Liver (tissue), 9 donors: Measurements from ENCODE around the gene VPS52. TPM values are rescaled to one million over a fixed set of nuclear protein-coding genes. Genes with fewer than 3 reads are reported as not detected.
A peak's percentile ranks its signal among the peaks of the same experiment; 100 is the strongest.

ENCODE experiments used
- DNase-seq: peaks from one replicate; pipeline ENCODE4 v3.0.0-alpha.2; 2017; ENCODE audit warnings: low spot score
- H3K27ac ChIP-seq, 2 donors: one replicate each; pipeline ENCODE4 v1.7.0; 2013; ENCODE audit warnings: inconsistent platforms in 2 of 2, low read length in 2 of 2, control low read depth in 1 of 2, low read depth in 1 of 2, mild to moderate bottlenecking in 1 of 2
- H3K27me3 ChIP-seq, 4 donors: one replicate each; pipeline versions ENCODE4 v1.6.1 to v1.7.0; 2013; ENCODE audit warnings: low read length in 3 of 4, inconsistent platforms in 1 of 4, mild to moderate bottlenecking in 1 of 4, moderate library complexity in 1 of 4; ENCODE audit not compliant: control insufficient read depth in 4 of 4, insufficient read depth in 4 of 4
- H3K36me3 ChIP-seq, 4 donors: one replicate each; pipeline versions ENCODE4 v1.6.1 to v1.7.0; 2013; ENCODE audit warnings: low read length in 3 of 4, mild to moderate bottlenecking in 3 of 4, low read depth in 1 of 4, moderate library complexity in 1 of 4; ENCODE audit not compliant: control insufficient read depth in 4 of 4, insufficient read depth in 3 of 4
- H3K4me1 ChIP-seq, 4 donors: one replicate each; pipeline versions ENCODE4 v1.6.1 to v1.7.0; 2013; ENCODE audit warnings: low read length in 3 of 4, mild to moderate bottlenecking in 3 of 4, moderate library complexity in 1 of 4; ENCODE audit not compliant: control insufficient read depth in 4 of 4, insufficient read depth in 4 of 4
- H3K4me3 ChIP-seq, 3 donors: one replicate each; pipeline versions ENCODE4 v1.6.1 to v1.7.0; 2013; ENCODE audit warnings: low read length in 3 of 3, control low read depth in 1 of 3, low read depth in 1 of 3, mild to moderate bottlenecking in 1 of 3
- H3K9ac ChIP-seq, 2 donors: one replicate each; pipeline ENCODE4 v1.7.0; 2013; ENCODE audit warnings: low read length in 2 of 2, mild to moderate bottlenecking in 2 of 2, moderate library complexity in 2 of 2, control low read depth in 1 of 2, low read depth in 1 of 2
- H3K9me3 ChIP-seq, 4 donors: one replicate each; pipeline versions ENCODE4 v1.6.1 to v1.7.0; 2013; ENCODE audit warnings: low read length in 3 of 4; ENCODE audit not compliant: control insufficient read depth in 4 of 4
- EGR1 ChIP-seq, 2 donors: IDR thresholded peaks; 2 replicates each; pipeline ENCODE4 v1.6.1; 2016 to 2018; ENCODE audit warnings: antibody characterized with exemption in 2 of 2, low read depth in 2 of 2
- FOXA1 ChIP-seq: IDR thresholded peaks from 2 replicates; pipeline ENCODE4 v1.6.1; 2016; ENCODE audit warnings: antibody characterized with exemption
- FOXA2 ChIP-seq: IDR thresholded peaks from 2 replicates; pipeline ENCODE4 v1.6.1; 2016; ENCODE audit warnings: antibody characterized with exemption
- GABPA ChIP-seq, 2 donors: IDR thresholded peaks in 1 of 2; conservative IDR thresholded peaks in 1 of 2; 2 replicates each; pipeline ENCODE4 v1.6.1; 2016; ENCODE audit warnings: antibody characterized with exemption in 2 of 2, mild to moderate bottlenecking in 1 of 2, moderate library complexity in 1 of 2
- HNF4A ChIP-seq, 2 donors: conservative IDR thresholded peaks; 2 replicates each; pipeline ENCODE4 v1.6.1; 2016; ENCODE audit warnings: antibody characterized with exemption in 2 of 2, mild to moderate bottlenecking in 2 of 2
- HNF4G ChIP-seq: IDR thresholded peaks from 2 replicates; pipeline ENCODE4 v1.6.1; 2016; ENCODE audit warnings: antibody characterized with exemption
- JUND ChIP-seq, 2 donors: IDR thresholded peaks; 2 replicates each; pipeline ENCODE4 v1.6.1; 2016; ENCODE audit warnings: antibody characterized with exemption in 2 of 2
- NR2F2 ChIP-seq: IDR thresholded peaks from 2 replicates; pipeline ENCODE4 v1.6.1; 2016; ENCODE audit warnings: antibody characterized with exemption
- RAD21 ChIP-seq, 2 donors: IDR thresholded peaks; 2 replicates each; pipeline ENCODE4 v1.6.1; 2016; ENCODE audit warnings: antibody characterized with exemption in 2 of 2, mild to moderate bottlenecking in 2 of 2
- RXRA ChIP-seq, 2 donors: IDR thresholded peaks; 2 replicates each; pipeline ENCODE4 v1.6.1; 2017 to 2018; ENCODE audit warnings: antibody characterized with exemption in 2 of 2, mild to moderate bottlenecking in 1 of 2
- SP1 ChIP-seq: IDR thresholded peaks from 2 replicates; pipeline ENCODE4 v1.6.1; 2018; ENCODE audit warnings: antibody characterized with exemption, mild to moderate bottlenecking
- TAF1 ChIP-seq: conservative IDR thresholded peaks from 2 replicates; pipeline ENCODE4 v1.6.1; 2016; ENCODE audit warnings: antibody characterized with exemption, mild to moderate bottlenecking
- YY1 ChIP-seq: IDR thresholded peaks from 2 replicates; pipeline ENCODE4 v1.6.1; 2016; ENCODE audit warnings: antibody characterized with exemption, mild to moderate bottlenecking
- WGBS: extraction: QIAGEN DNeasy Blood & Tissue Kit; methylation state at CpG from one replicate; pipeline ENCODE4 v1.1.7; 2013; 5-methylcytosine and 5-hydroxymethylcytosine counted together
- polyA plus RNA-seq, 2 donors: library from polyadenylated mRNA; stranded (reverse) in 1 of 2; unstranded in 1 of 2; fragments of 200-250 nt in 1 of 2; fragments of >200 nt in 1 of 2; fragmentation: Nextera tagmentation in 1 of 2; extraction: Ambion mirVana in 1 of 2; gene quantifications; one replicate each; pipeline versions ENCODE4 v1.2.1 to v1.2.3, GENCODE V29; 2013 to 2015
- total RNA-seq, 2 donors: library from RNA; depleted of rRNA; stranded (reverse); fragments of >200 nt; gene quantifications; one replicate each; pipeline ENCODE4 v1.2.3, GENCODE V29; 2014
- TF ChIP-seq, protein P1 (sequence below): IDR thresholded peaks from 2 replicates; pipeline ENCODE4 v1.6.1; 2016; ENCODE audit warnings: antibody characterized with exemption
- TF ChIP-seq, protein P2 (sequence below): IDR thresholded peaks from 2 replicates; pipeline ENCODE4 v1.6.1; 2016; ENCODE audit warnings: antibody characterized with exemption
- TF ChIP-seq, protein P3 (sequence below): IDR thresholded peaks from 2 replicates; pipeline ENCODE4 v1.6.1; 2016; ENCODE audit warnings: antibody characterized with exemption
- TF ChIP-seq, protein P4 (sequence below): IDR thresholded peaks from 2 replicates; pipeline ENCODE4 v1.6.1; 2016; ENCODE audit warnings: antibody characterized with exemption, mild to moderate bottlenecking
- TF ChIP-seq, protein P5 (sequence below): fragments of 150-350 bp; IDR thresholded peaks from 2 replicates; pipeline ENCODE4 v1.5.1; 2017; ENCODE audit warnings: improper control_type of control experiment, low read depth, low read length; ENCODE audit not compliant: missing input control
- donor health status: healthy.
- donor health status: healthy.
- donor health status: healthy.
- donor health status: healthy.
- donor health status: healthy.

Gene VPS52
- total and polyA plus RNA-seq, 4 donors = 21.3 to 33.4 (median 25.3) TPM

DNA sequence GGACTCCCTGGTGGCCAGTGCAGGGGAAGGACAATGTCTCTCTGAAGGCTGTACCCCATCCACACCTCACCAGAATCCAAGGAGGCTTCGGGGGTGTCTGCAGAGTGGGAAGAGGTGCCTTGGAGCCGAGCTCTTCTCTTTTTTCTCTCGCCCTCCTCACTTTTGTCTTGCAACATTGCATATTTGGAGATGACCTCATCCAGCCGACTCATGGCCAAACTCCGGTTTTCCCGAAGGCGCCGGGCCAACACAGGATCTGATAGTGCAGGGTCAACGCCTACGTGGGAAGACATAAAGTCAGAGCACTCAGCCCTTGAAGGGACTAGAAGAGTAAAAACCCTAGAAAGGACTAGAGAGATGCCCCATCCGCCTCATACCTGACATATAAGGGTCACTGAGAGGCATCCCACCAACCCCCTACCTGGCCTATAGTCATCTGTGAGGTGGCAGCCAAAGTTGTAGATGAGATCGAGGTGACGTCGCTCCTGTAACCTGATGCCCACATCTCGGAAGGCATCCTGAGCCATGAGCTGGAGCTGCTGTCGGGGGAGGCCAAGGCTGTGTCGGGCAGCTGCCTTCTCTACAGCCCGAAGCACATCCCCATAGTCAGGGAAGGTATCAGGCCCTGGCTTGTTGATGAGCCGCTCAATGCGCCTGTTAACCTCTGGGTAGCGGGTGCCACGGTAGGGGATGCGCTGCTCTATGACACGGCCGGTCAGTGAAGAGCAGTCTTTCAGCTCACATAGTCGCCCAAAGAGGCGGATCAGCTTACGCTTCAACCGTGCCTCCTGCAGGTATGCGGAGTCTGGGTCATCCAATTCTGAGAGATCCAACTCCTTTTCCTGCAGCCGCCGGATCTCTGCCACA, 48.9 kb upstream of the VPS52 start:
- TF ChIP-seq HNF4A (conservative IDR thresholded peaks at IDR 0.05) = peak; percentile 13 to 29
- no peak for TF ChIP-seq TAF1
- no peak for TF ChIP-seq EGR1 (IDR thresholded peaks at IDR 0.05; ENCODE audit: low read depth in 2 of 2)
- no peak for TF ChIP-seq SP1
- TF ChIP-seq FOXA2 = no peak
- no peak for TF ChIP-seq RAD21 (IDR thresholded peaks at IDR 0.05)
- TF ChIP-seq GABPA (IDR thresholded peaks at IDR 0.05 in 1 of 2, conservative IDR thresholded peaks at IDR 0.05 in 1 of 2) = peak in 1 of 2 donors; percentile 7
- TF ChIP-seq, protein P1, sequence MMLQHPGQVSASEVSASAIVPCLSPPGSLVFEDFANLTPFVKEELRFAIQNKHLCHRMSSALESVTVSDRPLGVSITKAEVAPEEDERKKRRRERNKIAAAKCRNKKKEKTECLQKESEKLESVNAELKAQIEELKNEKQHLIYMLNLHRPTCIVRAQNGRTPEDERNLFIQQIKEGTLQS = peak; percentile 59
- no peak for TF ChIP-seq FOXA1
- TF ChIP-seq JUND (IDR thresholded peaks at IDR 0.05) = peak; percentile 86 to 96
- peak overlapping the region; percentile 47 to 85 for H3K27ac ChIP-seq
- H3K9me3 ChIP-seq = no peaks in the 10 kb centered on the region
- H3K27me3 ChIP-seq = no peaks in the 10 kb centered on the region
- H3K9ac ChIP-seq = no peak overlapping the region
- no peak overlapping the region for H3K4me3 ChIP-seq
- H3K36me3 ChIP-seq = peaks cover 0 to 16% (median 8%) of the 10 kb centered on the region in 4 donors
- no peak for DNase-seq
- H3K4me1 ChIP-seq = peaks cover 20 to 54% (median 48%) of the 10 kb centered on the region in 4 donors
- 73% methylated on average over 32 of the region's 32 CpGs for WGBS

DNA sequence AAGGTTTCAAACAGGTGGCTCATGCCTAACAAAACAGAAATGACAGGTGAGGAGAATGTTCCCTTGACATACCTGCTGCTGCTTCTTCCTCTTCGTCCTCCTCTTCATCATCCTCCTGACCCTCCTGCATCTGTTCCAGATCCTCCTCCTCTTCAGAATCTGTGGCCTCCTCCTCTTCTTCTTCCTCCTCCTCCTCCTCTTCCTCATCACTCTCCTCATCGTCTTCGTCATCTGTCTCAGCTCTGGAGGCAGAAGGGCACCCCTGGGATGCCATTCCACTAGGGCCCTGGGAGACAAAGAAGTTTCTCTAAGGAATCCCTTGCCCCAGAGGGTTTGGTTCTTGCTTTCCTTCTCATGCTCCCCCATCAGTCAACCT, 48.3 kb upstream of the VPS52 start:
- H3K27me3 ChIP-seq = no peaks in the 10 kb centered on the region
- no peak for DNase-seq
- H3K9me3 ChIP-seq = no peaks in the 10 kb centered on the region
- peaks cover 0 to 16% (median 8%) of the 10 kb centered on the region in 4 donors for H3K36me3 ChIP-seq
- H3K4me1 ChIP-seq = peaks cover 21 to 59% (median 50%) of the 10 kb centered on the region in 4 donors
- no peak overlapping the region for H3K4me3 ChIP-seq
- TF ChIP-seq TAF1 (no peak), JUND (IDR thresholded peaks at IDR 0.05) (no peak), GABPA (IDR thresholded peaks at IDR 0.05 in 1 of 2, conservative IDR thresholded peaks at IDR 0.05 in 1 of 2) (no peak), NR2F2 (no peak), YY1 (no peak), FOXA1 (no peak), SP1 (no peak), FOXA2 (no peak), RXRA (IDR thresholded peaks at IDR 0.05) (no peak), RAD21 (IDR thresholded peaks at IDR 0.05) (no peak), EGR1 (IDR thresholded peaks at IDR 0.05; ENCODE audit: low read depth in 2 of 2) (no peak), HNF4G (no peak)
- TF ChIP-seq, protein P2, sequence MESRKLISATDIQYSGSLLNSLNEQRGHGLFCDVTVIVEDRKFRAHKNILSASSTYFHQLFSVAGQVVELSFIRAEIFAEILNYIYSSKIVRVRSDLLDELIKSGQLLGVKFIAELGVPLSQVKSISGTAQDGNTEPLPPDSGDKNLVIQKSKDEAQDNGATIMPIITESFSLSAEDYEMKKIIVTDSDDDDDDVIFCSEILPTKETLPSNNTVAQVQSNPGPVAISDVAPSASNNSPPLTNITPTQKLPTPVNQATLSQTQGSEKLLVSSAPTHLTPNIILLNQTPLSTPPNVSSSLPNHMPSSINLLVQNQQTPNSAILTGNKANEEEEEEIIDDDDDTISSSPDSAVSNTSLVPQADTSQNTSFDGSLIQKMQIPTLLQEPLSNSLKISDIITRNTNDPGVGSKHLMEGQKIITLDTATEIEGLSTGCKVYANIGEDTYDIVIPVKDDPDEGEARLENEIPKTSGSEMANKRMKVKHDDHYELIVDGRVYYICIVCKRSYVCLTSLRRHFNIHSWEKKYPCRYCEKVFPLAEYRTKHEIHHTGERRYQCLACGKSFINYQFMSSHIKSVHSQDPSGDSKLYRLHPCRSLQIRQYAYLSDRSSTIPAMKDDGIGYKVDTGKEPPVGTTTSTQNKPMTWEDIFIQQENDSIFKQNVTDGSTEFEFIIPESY = no peak
- TF ChIP-seq, protein P3, sequence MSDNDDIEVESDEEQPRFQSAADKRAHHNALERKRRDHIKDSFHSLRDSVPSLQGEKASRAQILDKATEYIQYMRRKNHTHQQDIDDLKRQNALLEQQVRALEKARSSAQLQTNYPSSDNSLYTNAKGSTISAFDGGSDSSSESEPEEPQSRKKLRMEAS = no peak
- TF ChIP-seq, protein P1 = no peak
- TF ChIP-seq, protein P4, sequence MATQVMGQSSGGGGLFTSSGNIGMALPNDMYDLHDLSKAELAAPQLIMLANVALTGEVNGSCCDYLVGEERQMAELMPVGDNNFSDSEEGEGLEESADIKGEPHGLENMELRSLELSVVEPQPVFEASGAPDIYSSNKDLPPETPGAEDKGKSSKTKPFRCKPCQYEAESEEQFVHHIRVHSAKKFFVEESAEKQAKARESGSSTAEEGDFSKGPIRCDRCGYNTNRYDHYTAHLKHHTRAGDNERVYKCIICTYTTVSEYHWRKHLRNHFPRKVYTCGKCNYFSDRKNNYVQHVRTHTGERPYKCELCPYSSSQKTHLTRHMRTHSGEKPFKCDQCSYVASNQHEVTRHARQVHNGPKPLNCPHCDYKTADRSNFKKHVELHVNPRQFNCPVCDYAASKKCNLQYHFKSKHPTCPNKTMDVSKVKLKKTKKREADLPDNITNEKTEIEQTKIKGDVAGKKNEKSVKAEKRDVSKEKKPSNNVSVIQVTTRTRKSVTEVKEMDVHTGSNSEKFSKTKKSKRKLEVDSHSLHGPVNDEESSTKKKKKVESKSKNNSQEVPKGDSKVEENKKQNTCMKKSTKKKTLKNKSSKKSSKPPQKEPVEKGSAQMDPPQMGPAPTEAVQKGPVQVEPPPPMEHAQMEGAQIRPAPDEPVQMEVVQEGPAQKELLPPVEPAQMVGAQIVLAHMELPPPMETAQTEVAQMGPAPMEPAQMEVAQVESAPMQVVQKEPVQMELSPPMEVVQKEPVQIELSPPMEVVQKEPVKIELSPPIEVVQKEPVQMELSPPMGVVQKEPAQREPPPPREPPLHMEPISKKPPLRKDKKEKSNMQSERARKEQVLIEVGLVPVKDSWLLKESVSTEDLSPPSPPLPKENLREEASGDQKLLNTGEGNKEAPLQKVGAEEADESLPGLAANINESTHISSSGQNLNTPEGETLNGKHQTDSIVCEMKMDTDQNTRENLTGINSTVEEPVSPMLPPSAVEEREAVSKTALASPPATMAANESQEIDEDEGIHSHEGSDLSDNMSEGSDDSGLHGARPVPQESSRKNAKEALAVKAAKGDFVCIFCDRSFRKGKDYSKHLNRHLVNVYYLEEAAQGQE = no peak
- TF ChIP-seq, protein P5, sequence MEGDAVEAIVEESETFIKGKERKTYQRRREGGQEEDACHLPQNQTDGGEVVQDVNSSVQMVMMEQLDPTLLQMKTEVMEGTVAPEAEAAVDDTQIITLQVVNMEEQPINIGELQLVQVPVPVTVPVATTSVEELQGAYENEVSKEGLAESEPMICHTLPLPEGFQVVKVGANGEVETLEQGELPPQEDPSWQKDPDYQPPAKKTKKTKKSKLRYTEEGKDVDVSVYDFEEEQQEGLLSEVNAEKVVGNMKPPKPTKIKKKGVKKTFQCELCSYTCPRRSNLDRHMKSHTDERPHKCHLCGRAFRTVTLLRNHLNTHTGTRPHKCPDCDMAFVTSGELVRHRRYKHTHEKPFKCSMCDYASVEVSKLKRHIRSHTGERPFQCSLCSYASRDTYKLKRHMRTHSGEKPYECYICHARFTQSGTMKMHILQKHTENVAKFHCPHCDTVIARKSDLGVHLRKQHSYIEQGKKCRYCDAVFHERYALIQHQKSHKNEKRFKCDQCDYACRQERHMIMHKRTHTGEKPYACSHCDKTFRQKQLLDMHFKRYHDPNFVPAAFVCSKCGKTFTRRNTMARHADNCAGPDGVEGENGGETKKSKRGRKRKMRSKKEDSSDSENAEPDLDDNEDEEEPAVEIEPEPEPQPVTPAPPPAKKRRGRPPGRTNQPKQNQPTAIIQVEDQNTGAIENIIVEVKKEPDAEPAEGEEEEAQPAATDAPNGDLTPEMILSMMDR = no peak
- 92% methylated on average over 3 of the region's 3 CpGs for WGBS
- no peak overlapping the region for H3K9ac ChIP-seq
- H3K27ac ChIP-seq = peak overlapping the region; percentile 47 to 85
